Fibroblast of lung (primary cell): ENCODE results near the gene TBC1D5. TPM values are rescaled to one million over a fixed set of nuclear protein-coding genes. Genes with fewer than 3 reads are reported as not detected.

ENCODE experiments used
- DNase-seq, 2 donors: peaks; one replicate each; pipeline versions ENCODE4 v3.0.0 to v3.0.0-alpha.2; 2010; ENCODE audit warnings: low read depth in 2 of 2
- H2AFZ ChIP-seq: 2 replicates; pipeline ENCODE4 v1.5.1; 2012; ENCODE audit warnings: low read length, control low read depth, inconsistent platforms
- H3K27ac ChIP-seq: 2 replicates; pipeline ENCODE4 v1.5.1; 2011; ENCODE audit warnings: low read length, control low read depth; ENCODE audit not compliant: insufficient read depth
- H3K27me3 ChIP-seq: 2 replicates; pipeline ENCODE4 v1.5.1; 2011; ENCODE audit warnings: mild to moderate bottlenecking, low read length; ENCODE audit not compliant: control insufficient read depth, insufficient read depth
- H3K36me3 ChIP-seq: 2 replicates; pipeline ENCODE4 v1.5.1; 2011; ENCODE audit warnings: low read length; ENCODE audit not compliant: control insufficient read depth, insufficient read depth
- H3K4me1 ChIP-seq: 2 replicates; pipeline ENCODE4 v1.5.1; 2011; ENCODE audit warnings: low read length; ENCODE audit not compliant: control insufficient read depth, insufficient read depth; ENCODE audit errors: extremely low read depth
- H3K4me2 ChIP-seq: 2 replicates; pipeline ENCODE4 v1.5.1; 2011; ENCODE audit warnings: low read length, control low read depth; ENCODE audit not compliant: insufficient read depth; ENCODE audit errors: extremely low read depth
- H3K4me3 ChIP-seq, 4 experiments: fragments of 200-600 bp in 1 of 4; sonication (generic) in 1 of 4; replicated peaks in 1 of 4; 2 replicates each; pipeline ENCODE4 v1.5.1; 2011 to 2016; ENCODE audit warnings: low read length in 4 of 4, low read depth in 3 of 4, mild to moderate bottlenecking in 3 of 4, control low read depth in 2 of 4, inconsistent platforms in 1 of 4, mixed read lengths in 1 of 4; ENCODE audit not compliant: insufficient read depth in 1 of 4; ENCODE audit errors: control extremely low read depth in 1 of 4
- H3K79me2 ChIP-seq: 2 replicates; pipeline ENCODE4 v1.5.1; 2012; ENCODE audit warnings: mild to moderate bottlenecking, low read length, inconsistent platforms; ENCODE audit not compliant: control insufficient read depth, insufficient read depth
- H3K9ac ChIP-seq: 2 replicates; pipeline ENCODE4 v1.5.1; 2011; ENCODE audit warnings: mild to moderate bottlenecking, low read length, control low read depth; ENCODE audit not compliant: insufficient read depth
- H3K9me3 ChIP-seq: 2 replicates; pipeline ENCODE4 v1.5.1; 2012; ENCODE audit warnings: low read depth, low read length; ENCODE audit not compliant: control insufficient read depth, insufficient read depth
- H4K20me1 ChIP-seq: 2 replicates; pipeline ENCODE4 v1.5.1; 2011; ENCODE audit warnings: low read length; ENCODE audit not compliant: control insufficient read depth, insufficient read depth; ENCODE audit errors: extremely low read depth
- EZH2 ChIP-seq: IDR thresholded peaks from 2 replicates; pipeline ENCODE4 v1.5.1; 2012; ENCODE audit warnings: low read length, control low read depth, mild to moderate bottlenecking; ENCODE audit errors: missing control alignments
- polyA plus RNA-seq, 2 donors: library from polyadenylated mRNA; depleted of rRNA in 1 of 2; stranded (reverse) in 1 of 2; unstranded in 1 of 2; fragments of >200 nt; gene quantifications; 2 replicates each; pipeline ENCODE4 v1.2.1, GENCODE V29; 2011 to 2012; ENCODE audit warnings: missing spikeins in 1 of 2
- total RNA-seq: library from RNA; depleted of rRNA; stranded (reverse); fragments of >200 nt; gene quantifications from 2 replicates; pipeline ENCODE4 v1.2.1, GENCODE V29; 2014
- TF ChIP-seq, protein P1 (sequence below), 2 donors: IDR thresholded peaks in 1 of 2; conservative IDR thresholded peaks in 1 of 2; 1 replicate in 1 of 2; 2 replicates in 1 of 2; pipeline ENCODE4 v1.5.1; 2011 to 2012; ENCODE audit warnings: low read length in 2 of 2, control low read depth in 1 of 2, inconsistent platforms in 1 of 2, low read depth in 1 of 2, mild to moderate bottlenecking in 1 of 2

Gene TBC1D5
- total and polyA plus RNA-seq, 2 donors (not counting 1 experiment from before 2014, with no cell fraction given) = 43.6 to 129 TPM

DNA sequence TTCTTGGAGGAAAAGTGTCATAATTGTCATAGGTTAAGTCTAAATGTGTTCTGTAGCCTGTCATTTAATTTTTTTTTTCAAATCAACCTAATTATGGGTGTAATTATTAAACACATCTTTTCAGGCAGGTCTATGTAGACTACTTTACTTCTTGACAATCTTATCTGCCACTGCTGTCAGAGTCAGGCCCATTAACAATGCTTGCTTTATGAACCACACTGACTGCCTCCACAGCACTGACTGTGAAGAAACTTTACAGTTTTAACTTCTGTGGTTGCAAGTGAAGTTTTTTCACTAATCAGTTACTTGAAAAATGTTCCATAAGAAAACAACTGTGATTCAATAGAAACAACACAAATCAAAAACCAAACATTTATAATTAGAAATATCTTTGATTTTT is 449.9 kb downstream of the TBC1D5 start:
- no peaks in the 10 kb centered on the region for H3K27me3 ChIP-seq
- H3K9me3 ChIP-seq = no peaks in the 10 kb centered on the region
- no peaks in the 10 kb centered on the region for H4K20me1 ChIP-seq
- H3K4me1 ChIP-seq = no peaks in the 10 kb centered on the region
- DNase-seq = peak in 1 of 2 donors; percentile 40
- TF ChIP-seq EZH2 = no peak
- TF ChIP-seq, protein P1, sequence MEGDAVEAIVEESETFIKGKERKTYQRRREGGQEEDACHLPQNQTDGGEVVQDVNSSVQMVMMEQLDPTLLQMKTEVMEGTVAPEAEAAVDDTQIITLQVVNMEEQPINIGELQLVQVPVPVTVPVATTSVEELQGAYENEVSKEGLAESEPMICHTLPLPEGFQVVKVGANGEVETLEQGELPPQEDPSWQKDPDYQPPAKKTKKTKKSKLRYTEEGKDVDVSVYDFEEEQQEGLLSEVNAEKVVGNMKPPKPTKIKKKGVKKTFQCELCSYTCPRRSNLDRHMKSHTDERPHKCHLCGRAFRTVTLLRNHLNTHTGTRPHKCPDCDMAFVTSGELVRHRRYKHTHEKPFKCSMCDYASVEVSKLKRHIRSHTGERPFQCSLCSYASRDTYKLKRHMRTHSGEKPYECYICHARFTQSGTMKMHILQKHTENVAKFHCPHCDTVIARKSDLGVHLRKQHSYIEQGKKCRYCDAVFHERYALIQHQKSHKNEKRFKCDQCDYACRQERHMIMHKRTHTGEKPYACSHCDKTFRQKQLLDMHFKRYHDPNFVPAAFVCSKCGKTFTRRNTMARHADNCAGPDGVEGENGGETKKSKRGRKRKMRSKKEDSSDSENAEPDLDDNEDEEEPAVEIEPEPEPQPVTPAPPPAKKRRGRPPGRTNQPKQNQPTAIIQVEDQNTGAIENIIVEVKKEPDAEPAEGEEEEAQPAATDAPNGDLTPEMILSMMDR (conservative IDR thresholded peaks at IDR 0.05 in 1 of 2, IDR thresholded peaks at IDR 0.05 in 1 of 2; ENCODE audit: low read depth in 1 of 2, low read length in 2 of 2) = no peak
- H3K27ac ChIP-seq = no peak overlapping the region
- H3K9ac ChIP-seq = no peak overlapping the region
- H3K36me3 ChIP-seq = no peaks in the 10 kb centered on the region
- no peak overlapping the region for H2AFZ ChIP-seq
- H3K4me3 ChIP-seq = no peak overlapping the region
- no peak overlapping the region for H3K4me2 ChIP-seq
- H3K79me2 ChIP-seq = no peaks in the 10 kb centered on the region

DNA sequence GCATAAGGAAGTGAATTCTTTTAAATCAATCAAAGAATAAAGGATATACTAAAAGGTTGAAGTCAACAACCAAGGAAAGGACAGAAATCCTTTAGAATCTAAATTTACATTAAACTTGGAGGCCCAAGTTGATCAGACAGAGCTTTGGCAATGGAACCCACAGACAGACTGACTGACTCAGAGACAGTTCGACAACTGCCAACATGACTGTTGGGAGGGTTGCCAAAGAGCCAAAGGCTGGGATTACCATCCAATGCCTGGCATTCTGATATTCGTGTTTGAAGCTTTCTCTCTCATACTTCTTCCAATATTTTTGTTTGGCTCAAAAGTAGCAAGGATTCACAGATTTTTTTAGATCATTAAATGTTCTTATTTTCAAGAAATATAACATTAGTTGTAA is 451.5 kb downstream of the TBC1D5 start:
- DNase-seq = peak in 1 of 2 donors; percentile 9
- Histone ChIP-seq H3K9ac (no peak overlapping the region), H2AFZ (no peak overlapping the region), H3K27ac (no peak overlapping the region), H4K20me1 (no peaks in the 10 kb centered on the region), H3K4me2 (no peak overlapping the region), H3K36me3 (no peaks in the 10 kb centered on the region), H3K4me1 (no peaks in the 10 kb centered on the region), H3K27me3 (no peaks in the 10 kb centered on the region), H3K79me2 (no peaks in the 10 kb centered on the region), H3K9me3 (no peaks in the 10 kb centered on the region), H3K4me3 (no peak overlapping the region)
- TF ChIP-seq, protein P1 (conservative IDR thresholded peaks at IDR 0.05 in 1 of 2, IDR thresholded peaks at IDR 0.05 in 1 of 2; ENCODE audit: low read depth in 1 of 2, low read length in 2 of 2) = no peak
- no peak for TF ChIP-seq EZH2

DNA sequence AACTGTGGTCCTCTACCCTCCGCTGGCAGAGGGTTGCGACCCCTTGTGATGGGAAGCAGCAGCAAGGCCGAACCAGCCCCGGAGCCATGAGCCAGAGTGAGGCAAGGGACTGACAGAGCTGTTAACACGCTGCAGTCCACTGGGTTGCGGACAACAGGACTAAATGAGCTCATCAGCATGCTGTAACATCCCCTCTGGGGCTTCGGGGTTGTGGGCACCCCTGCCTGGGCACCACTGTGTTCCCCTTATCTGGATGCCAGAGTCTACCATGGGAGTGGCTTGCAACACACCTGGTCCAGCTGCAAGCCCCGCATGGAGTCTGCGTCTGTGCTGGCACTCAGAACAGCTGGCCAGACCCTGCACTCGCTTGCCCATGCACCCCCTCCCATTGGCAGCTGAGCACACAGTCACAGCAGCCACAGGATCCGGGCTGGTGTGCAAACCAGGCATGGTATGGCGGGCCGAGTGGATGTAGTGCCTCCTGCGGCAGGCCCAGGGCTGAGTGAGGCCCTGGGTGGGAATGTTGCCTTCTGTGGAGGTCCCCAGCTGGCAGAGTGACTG is 453.5 kb downstream of the TBC1D5 start:
- Histone ChIP-seq H2AFZ (no peak overlapping the region), H3K27me3 (no peaks in the 10 kb centered on the region), H3K9ac (no peak overlapping the region), H3K79me2 (no peaks in the 10 kb centered on the region), H3K4me3 (no peak overlapping the region), H3K9me3 (no peaks in the 10 kb centered on the region), H3K4me2 (no peak overlapping the region), H3K4me1 (no peaks in the 10 kb centered on the region), H3K36me3 (no peaks in the 10 kb centered on the region), H3K27ac (no peak overlapping the region), H4K20me1 (no peaks in the 10 kb centered on the region)
- DNase-seq = no peak
- no peak for TF ChIP-seq EZH2
- TF ChIP-seq, protein P1 (conservative IDR thresholded peaks at IDR 0.05 in 1 of 2, IDR thresholded peaks at IDR 0.05 in 1 of 2; ENCODE audit: low read depth in 1 of 2, low read length in 2 of 2) = no peak
